ENCODE measurements around the gene STMND1. TPM values are rescaled to one million over a fixed set of nuclear protein-coding genes. Genes with fewer than 3 reads are reported as not detected.

STMND1 gene
- total RNA-seq, 1 experiment from 2014 or later = not detected

DNA sequence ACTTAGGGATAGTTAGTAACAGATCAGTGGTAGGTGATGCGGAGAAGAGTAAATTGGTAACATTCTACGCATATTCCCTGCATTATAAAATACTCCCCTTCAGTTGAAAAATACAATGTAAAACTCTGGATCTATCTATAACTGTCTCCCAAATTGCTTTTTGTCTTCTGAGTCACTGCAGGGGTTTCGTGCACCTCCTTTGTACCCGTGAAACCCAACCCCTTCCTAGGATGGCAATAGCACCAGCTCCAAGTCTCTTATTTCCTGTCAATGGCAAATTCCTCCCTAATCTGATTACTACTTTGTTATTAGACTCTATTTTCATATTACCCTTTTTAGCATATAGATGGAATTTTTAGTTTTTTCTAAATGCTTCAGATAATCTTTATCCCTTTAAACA lies 20.6 kb upstream of the STMND1 start:
- Histone ChIP-seq H3K4me2 (ENCODE audit: insufficient read depth, insufficient read length, low read length) (no peak overlapping the region), H2AFZ (ENCODE audit: low read length) (no peak overlapping the region), H2BK20ac (ENCODE audit: low read depth, low read length, poor library complexity, severe bottlenecking) (no peak overlapping the region), H3T11ph (ENCODE audit: low read length) (no peak overlapping the region), H3K27me3 (ENCODE audit: insufficient read depth, low read length) (no peaks in the 10 kb centered on the region), H3K9ac (ENCODE audit: extremely low read depth, insufficient read length, low read length) (no peak overlapping the region), H3K79me2 (ENCODE audit: insufficient read depth, low read length) (no peaks in the 10 kb centered on the region), H2BK5ac (ENCODE audit: insufficient read length, low read length) (no peak overlapping the region), H2BK120ac (ENCODE audit: low read depth, low read length, poor library complexity, severe bottlenecking) (no peak overlapping the region), H3K79me1 (ENCODE audit: insufficient read depth, low read depth, low read length, poor library complexity, severe bottlenecking) (no peaks in the 10 kb centered on the region), H3K18ac (ENCODE audit: insufficient read length, low read depth, low read length) (no peak overlapping the region), H3K27ac (ENCODE audit: insufficient read length, low read depth, low read length) (no peak overlapping the region), H3K4me1 (ENCODE audit: insufficient read depth, low read length) (no peaks in the 10 kb centered on the region), H3K23ac (ENCODE audit: insufficient read length, low read depth, low read length) (no peak overlapping the region), H2BK15ac (ENCODE audit: low read depth, low read length) (no peak overlapping the region), H3K56ac (ENCODE audit: insufficient read length, low read depth, low read length) (no peak overlapping the region), H4K5ac (ENCODE audit: insufficient read length, low read depth, low read length) (no peak overlapping the region), H3K14ac (ENCODE audit: insufficient read depth, low read length) (no peak overlapping the region), H4K91ac (ENCODE audit: insufficient read length, low read depth, low read length) (no peak overlapping the region), H3K9me3 (ENCODE audit: control insufficient read depth, low read depth, low read length) (no peaks in the 10 kb centered on the region), H4K8ac (replicated peaks; ENCODE audit: insufficient read length, low read depth, low read length) (no peak overlapping the region), H3K4ac (ENCODE audit: low read depth, low read length) (no peak overlapping the region), H2BK12ac (ENCODE audit: insufficient read length, low read depth, low read length) (no peak overlapping the region), H4K20me1 (ENCODE audit: control insufficient read depth, insufficient read depth, insufficient read length) (no peaks in the 10 kb centered on the region), H2AK5ac (ENCODE audit: insufficient read length, low read length) (no peak overlapping the region), H3K23me2 (ENCODE audit: insufficient read length, low read depth, low read length, poor library complexity, severe bottlenecking) (no peaks in the 10 kb centered on the region)
- no peak for DNase-seq
- Mint-ChIP-seq H3K4me1 (no peaks in the 10 kb centered on the region), H3K36me3 (ENCODE audit: insufficient read depth in 1 of 3, low read depth in 3 of 3) (no peaks in the 10 kb centered on the region), H3K9me3 (peaks cover 0 to 4% of the 10 kb centered on the region in 2 experiments; a peak in 1 of 5 replicates), H3K27ac (no peak overlapping the region), H3K27me3 (ENCODE audit: low read depth) (no peaks in the 10 kb centered on the region; the same call in 1 of the 2 replicates), H3K4me3 (no peak overlapping the region)
- TF ChIP-seq, protein P1, sequence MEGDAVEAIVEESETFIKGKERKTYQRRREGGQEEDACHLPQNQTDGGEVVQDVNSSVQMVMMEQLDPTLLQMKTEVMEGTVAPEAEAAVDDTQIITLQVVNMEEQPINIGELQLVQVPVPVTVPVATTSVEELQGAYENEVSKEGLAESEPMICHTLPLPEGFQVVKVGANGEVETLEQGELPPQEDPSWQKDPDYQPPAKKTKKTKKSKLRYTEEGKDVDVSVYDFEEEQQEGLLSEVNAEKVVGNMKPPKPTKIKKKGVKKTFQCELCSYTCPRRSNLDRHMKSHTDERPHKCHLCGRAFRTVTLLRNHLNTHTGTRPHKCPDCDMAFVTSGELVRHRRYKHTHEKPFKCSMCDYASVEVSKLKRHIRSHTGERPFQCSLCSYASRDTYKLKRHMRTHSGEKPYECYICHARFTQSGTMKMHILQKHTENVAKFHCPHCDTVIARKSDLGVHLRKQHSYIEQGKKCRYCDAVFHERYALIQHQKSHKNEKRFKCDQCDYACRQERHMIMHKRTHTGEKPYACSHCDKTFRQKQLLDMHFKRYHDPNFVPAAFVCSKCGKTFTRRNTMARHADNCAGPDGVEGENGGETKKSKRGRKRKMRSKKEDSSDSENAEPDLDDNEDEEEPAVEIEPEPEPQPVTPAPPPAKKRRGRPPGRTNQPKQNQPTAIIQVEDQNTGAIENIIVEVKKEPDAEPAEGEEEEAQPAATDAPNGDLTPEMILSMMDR (conservative IDR thresholded peaks at IDR 0.05) = no peak
- WGBS (ENCODE audit: extremely low coverage, insufficient read length, low lambda C conversion rate) = no CpG with 5 or more reads among the region's 4 CpGs
